Uterus (tissue), 4 donors: Measurements from ENCODE around the gene ST8SIA1. TPM values are rescaled to one million over a fixed set of nuclear protein-coding genes. Genes with fewer than 3 reads are reported as not detected.

Experiments
- DNase-seq, 2 donors: peaks; one replicate each; pipeline ENCODE4 v3.0.0-alpha.2; 2019 to 2020
- H3K27ac ChIP-seq, 2 donors: fragments of 200-600 bp; sonication (generic); 1 replicate in 1 of 2; 2 replicates in 1 of 2; pipeline ENCODE4 v1.5.1; 2016 to 2018
- H3K27me3 ChIP-seq, 2 donors: fragments of 200-600 bp; sonication (generic); one replicate each; pipeline ENCODE4 v1.5.1; 2018 to 2019; ENCODE audit warnings: control low read depth in 1 of 2
- H3K36me3 ChIP-seq, 2 donors: fragments of 200-600 bp; sonication (generic); one replicate each; pipeline ENCODE4 v1.5.1; 2019; ENCODE audit warnings: control low read depth in 1 of 2
- H3K4me1 ChIP-seq, 2 donors: fragments of 200-600 bp; sonication (generic); one replicate each; pipeline ENCODE4 v1.5.1; 2018 to 2019; ENCODE audit warnings: control low read depth in 1 of 2
- H3K4me3 ChIP-seq, 2 donors: fragments of 200-600 bp; sonication (generic); 1 replicate in 1 of 2; 2 replicates in 1 of 2; pipeline ENCODE4 v1.5.1; 2018 to 2019; ENCODE audit warnings: mild to moderate bottlenecking in 1 of 2
- H3K9me3 ChIP-seq, 2 donors: fragments of 200-600 bp; sonication (generic); one replicate each; pipeline ENCODE4 v1.5.1; 2019; ENCODE audit warnings: control low read depth in 1 of 2
- POLR2A ChIP-seq, 2 donors: fragments of 450-650 bp; IDR thresholded peaks; one replicate each; pipeline ENCODE4 v1.6.1; 2016; ENCODE audit warnings: antibody characterized with exemption in 2 of 2, mild to moderate bottlenecking in 1 of 2, moderate library complexity in 1 of 2
- intact Hi-C: fragments of 100-400 bp; cut with DNase I; formaldehyde crosslinking; loops from one replicate; pipeline ENCODE4 v1.15.1; 2023; ENCODE audit warnings: low total_unique reads
- total RNA-seq, 4 donors: library from RNA; depleted of rRNA in 3 of 4; stranded (reverse); fragments of >200 nt in 3 of 4; gene quantifications; one replicate each; pipeline versions ENCODE4 v1.1.0 to v1.2.4, GENCODE V29; 2014 to 2023
- TF ChIP-seq, protein P1 (sequence below), 4 experiments: fragments of 200-600 bp in 2 of 4; fragments of 450-650 bp in 2 of 4; sonication (generic) in 2 of 4; IDR thresholded peaks; one replicate each; pipeline ENCODE4 v1.5.1; 2016 to 2019; ENCODE audit warnings: antibody characterized with exemption in 4 of 4, mild to moderate bottlenecking in 2 of 4, moderate library complexity in 1 of 4
- donor health status: DM: yes; HTN: yes; CAD: no.

Gene ST8SIA1
- total RNA-seq, 4 donors from 2014 or later = 7.8 to 14.6 (median 9.9) TPM

DNA sequence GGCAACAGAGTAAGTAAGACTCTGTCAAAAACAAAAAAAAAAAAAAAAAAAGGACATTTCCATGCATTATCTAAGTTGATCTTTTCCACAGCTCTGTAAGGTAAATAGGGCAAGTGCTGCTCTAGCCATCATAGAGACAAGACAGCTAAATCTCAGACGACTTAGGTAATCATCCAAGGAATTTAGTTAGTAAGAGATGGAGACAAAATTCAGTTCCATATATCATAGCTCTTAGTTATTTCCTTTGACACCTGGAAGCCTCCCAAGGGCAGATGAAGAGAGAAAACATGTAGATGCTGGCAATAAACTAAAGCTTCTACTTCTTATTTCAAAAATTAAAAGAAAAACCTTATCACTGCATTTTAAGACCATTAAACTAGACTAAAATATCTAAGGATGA, 48.7 kb downstream of the ST8SIA1 start:
- H3K27ac ChIP-seq = peak overlapping the region; percentile 39 to 59
- H3K4me3 ChIP-seq = no peak overlapping the region
- no peaks in the 10 kb centered on the region for H3K36me3 ChIP-seq
- intact Hi-C loops = no loop called here
- peaks cover 0 to 6% of the 10 kb centered on the region in 2 donors for H3K4me1 ChIP-seq
- no peak for DNase-seq
- no peaks in the 10 kb centered on the region for H3K9me3 ChIP-seq
- no peaks in the 10 kb centered on the region for H3K27me3 ChIP-seq
- no peak for TF ChIP-seq POLR2A (IDR thresholded peaks at IDR 0.05)
- TF ChIP-seq, protein P1, sequence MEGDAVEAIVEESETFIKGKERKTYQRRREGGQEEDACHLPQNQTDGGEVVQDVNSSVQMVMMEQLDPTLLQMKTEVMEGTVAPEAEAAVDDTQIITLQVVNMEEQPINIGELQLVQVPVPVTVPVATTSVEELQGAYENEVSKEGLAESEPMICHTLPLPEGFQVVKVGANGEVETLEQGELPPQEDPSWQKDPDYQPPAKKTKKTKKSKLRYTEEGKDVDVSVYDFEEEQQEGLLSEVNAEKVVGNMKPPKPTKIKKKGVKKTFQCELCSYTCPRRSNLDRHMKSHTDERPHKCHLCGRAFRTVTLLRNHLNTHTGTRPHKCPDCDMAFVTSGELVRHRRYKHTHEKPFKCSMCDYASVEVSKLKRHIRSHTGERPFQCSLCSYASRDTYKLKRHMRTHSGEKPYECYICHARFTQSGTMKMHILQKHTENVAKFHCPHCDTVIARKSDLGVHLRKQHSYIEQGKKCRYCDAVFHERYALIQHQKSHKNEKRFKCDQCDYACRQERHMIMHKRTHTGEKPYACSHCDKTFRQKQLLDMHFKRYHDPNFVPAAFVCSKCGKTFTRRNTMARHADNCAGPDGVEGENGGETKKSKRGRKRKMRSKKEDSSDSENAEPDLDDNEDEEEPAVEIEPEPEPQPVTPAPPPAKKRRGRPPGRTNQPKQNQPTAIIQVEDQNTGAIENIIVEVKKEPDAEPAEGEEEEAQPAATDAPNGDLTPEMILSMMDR (IDR thresholded peaks at IDR 0.05) = no peak

DNA sequence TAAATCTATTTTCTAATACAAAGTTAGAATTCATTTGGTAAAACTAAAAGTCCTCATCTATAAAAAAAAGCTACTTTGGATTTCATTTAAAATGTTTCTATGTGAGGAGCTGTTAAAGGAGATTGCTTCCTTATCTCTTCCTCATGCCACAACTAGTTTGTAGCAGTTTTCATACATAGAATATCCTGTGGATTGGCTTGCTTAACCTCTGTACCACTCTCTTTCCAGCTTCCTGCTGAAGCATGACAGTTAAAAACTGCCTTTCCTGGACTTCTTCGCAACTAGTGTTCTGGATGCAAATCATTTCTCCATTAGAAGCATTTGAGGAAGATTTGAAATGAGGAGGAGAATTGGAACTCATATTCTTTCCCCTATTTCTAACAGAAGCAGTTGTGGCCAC, 49.6 kb downstream of the ST8SIA1 start:
- Histone ChIP-seq H3K4me1 (peaks cover 0 to 6% of the 10 kb centered on the region in 2 donors), H3K4me3 (no peak overlapping the region), H3K36me3 (no peaks in the 10 kb centered on the region), H3K27me3 (no peaks in the 10 kb centered on the region), H3K9me3 (no peaks in the 10 kb centered on the region), H3K27ac (peak overlapping the region in 1 of 2 donors; percentile 59)
- no peak for DNase-seq
- intact Hi-C loops = no loop called here
- TF ChIP-seq POLR2A (IDR thresholded peaks at IDR 0.05) = no peak
- TF ChIP-seq, protein P1 (IDR thresholded peaks at IDR 0.05) = no peak

DNA sequence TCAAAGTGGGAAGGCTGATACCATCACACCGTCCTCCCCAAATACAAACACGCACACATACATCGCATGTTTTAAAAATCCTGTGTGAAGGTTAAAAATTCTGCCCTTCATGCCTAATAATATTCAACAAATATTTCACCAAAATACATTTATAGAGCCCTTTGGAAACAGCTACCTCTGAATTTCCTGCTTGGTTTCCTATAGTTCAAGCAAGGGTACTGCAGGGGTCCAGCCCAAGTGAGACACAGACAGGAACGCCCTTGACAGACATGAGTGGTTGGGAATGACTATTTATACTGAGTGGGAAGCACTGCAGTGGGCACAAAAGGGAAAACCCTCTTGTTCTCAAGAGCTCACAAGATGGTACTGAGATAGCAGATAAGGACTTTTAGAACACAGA, 51.0 kb downstream of the ST8SIA1 start:
- TF ChIP-seq, protein P1 (IDR thresholded peaks at IDR 0.05) = no peak
- H3K27ac ChIP-seq = peak overlapping the region; percentile 78 to 86
- no peaks in the 10 kb centered on the region for H3K36me3 ChIP-seq
- intact Hi-C loops = no loop called here
- no peak overlapping the region for H3K4me3 ChIP-seq
- H3K27me3 ChIP-seq = no peaks in the 10 kb centered on the region
- peaks cover 0 to 6% of the 10 kb centered on the region in 2 donors for H3K4me1 ChIP-seq
- no peak for DNase-seq
- no peaks in the 10 kb centered on the region for H3K9me3 ChIP-seq

DNA sequence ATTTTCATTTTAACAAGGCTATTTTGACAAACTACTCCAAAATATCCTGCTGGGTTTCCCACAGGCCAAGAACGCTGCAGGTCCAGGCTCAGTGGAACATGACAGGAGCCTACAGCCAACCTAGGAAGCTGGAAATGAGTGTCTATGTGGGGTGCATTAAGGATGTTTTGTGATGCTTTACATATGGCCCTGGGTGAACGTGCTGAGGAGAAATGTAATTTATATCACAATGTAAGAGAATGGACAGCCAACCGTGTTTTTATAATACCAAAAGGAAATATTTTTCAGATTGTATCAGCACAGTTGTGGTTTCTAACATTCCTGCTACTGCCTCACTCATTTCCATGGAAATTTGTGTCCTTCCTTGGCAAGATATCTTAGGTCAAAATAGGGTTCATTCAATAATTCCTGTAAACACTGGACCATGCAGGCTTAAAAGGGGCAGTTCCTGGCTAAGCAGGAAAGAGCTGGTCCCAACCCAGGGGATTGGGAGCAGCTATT, 51.5 kb downstream of the ST8SIA1 start:
- Histone ChIP-seq H3K4me3 (no peak overlapping the region), H3K27ac (peak overlapping the region; percentile 78 to 86), H3K36me3 (no peaks in the 10 kb centered on the region), H3K27me3 (no peaks in the 10 kb centered on the region), H3K4me1 (peaks cover 0 to 6% of the 10 kb centered on the region in 2 donors), H3K9me3 (no peaks in the 10 kb centered on the region)
- TF ChIP-seq POLR2A (IDR thresholded peaks at IDR 0.05) = no peak
- TF ChIP-seq, protein P1 (IDR thresholded peaks at IDR 0.05) = no peak
- intact Hi-C loops = no loop called here
- DNase-seq = no peak

DNA sequence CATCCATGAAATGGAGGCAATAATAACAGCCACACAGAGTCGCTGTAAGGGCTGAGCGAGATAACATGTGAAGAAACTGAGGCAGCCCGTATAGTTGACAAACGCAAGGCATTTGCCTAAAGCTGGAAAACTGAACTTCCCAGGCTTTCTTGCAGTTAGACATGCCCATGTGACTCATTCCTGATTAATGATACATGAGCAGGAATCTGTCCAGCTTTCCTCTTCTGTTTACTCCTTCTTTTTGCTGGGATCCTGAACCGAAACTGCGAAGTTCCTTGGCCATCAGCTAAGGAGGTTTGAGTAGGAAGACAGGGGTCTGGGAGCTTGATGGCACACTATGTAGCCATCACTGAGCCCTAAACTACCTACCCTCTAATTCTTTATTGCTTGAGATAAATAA, 52.2 kb downstream of the ST8SIA1 start:
- no peak for TF ChIP-seq POLR2A (IDR thresholded peaks at IDR 0.05)
- TF ChIP-seq, protein P1 (IDR thresholded peaks at IDR 0.05) = no peak
- intact Hi-C loops = no loop called here
- no peaks in the 10 kb centered on the region for H3K36me3 ChIP-seq
- peak overlapping the region in 1 of 2 donors; percentile 13 for H3K4me3 ChIP-seq
- peak; percentile 24 to 50 for DNase-seq
- H3K27ac ChIP-seq = peak overlapping the region; percentile 78 to 86
- peaks cover 0 to 6% of the 10 kb centered on the region in 2 donors for H3K4me1 ChIP-seq
- no peaks in the 10 kb centered on the region for H3K27me3 ChIP-seq
- H3K9me3 ChIP-seq = no peaks in the 10 kb centered on the region
